GM18526 (cell line): ENCODE measurements around the gene SRRM2.

Experiments
- POLR2A ChIP-seq: IDR thresholded peaks from 3 replicates; pipeline ENCODE4 v1.6.1; 2011; ENCODE audit not compliant: insufficient read length; ENCODE audit errors: extremely low read depth

The SRRM2 gene

DNA sequence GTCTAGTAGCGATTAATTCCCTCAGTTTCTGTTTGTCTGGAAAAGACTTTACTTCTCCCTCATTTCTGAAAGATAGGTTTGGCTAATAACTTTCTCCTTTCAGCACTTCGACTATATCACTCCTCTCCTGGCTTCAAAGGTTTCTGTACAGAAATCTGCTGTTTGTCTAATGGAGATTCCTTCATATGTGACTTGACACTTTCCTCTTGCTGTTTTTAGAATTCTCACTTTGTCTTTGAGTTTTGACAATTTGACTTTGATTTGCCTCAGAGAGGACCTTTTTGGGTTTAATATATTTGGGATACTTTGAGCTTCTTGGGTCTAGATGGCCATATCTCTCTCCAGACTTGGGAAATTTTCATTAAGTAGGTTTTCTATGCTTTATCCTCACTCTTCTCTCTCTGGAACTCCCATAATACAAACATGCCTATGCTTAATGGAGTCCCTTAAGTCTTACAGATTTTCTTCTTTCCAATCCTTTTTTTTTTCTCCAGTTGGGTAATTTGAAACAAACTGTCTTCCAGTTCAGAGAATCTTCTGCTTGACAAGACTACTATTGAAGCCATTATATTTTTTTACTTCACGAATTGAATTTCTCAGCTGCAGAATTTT lies 56.8 kb downstream of the SRRM2 start:
- no peak for TF ChIP-seq POLR2A

GRCh38 chr16:2810651-2811050 lies 58.2 kb downstream of the SRRM2 start:
- no peak for TF ChIP-seq POLR2A

- TF ChIP-seq POLR2A: no peak
Measured at GRCh38 chr16:2811703-2812471, 59.4 kb downstream of the SRRM2 start.

DNA sequence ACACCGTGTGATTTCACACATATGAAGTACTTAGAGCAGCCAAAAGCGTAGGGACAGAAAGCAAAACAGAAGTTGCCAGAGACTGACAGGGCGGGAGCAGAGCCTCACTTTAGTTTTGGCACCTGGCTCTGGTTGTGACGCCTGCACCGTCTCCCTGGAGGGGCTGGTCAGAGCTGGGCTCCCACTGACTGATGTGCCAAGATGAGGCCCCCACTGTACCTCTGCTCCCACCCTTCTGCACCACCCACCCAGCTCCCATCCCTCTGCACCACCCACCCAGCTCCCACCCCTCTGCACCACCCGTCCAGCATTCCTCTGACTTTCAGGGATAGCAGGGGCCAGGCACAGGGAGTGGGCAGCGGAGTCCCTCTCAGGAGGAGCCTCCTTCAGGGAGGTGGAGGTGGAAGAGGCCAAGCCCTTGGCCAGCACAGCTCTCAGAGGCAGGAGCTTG lies 61.4 kb downstream of the SRRM2 start:
- no peak for TF ChIP-seq POLR2A

- no peak for TF ChIP-seq POLR2A
Measured at GRCh38 chr16:2814551-2815298, 62.3 kb downstream of the SRRM2 start.

GRCh38 chr16:2815299-2815771 lies 62.9 kb downstream of the SRRM2 start:
- no peak for TF ChIP-seq POLR2A

DNA sequence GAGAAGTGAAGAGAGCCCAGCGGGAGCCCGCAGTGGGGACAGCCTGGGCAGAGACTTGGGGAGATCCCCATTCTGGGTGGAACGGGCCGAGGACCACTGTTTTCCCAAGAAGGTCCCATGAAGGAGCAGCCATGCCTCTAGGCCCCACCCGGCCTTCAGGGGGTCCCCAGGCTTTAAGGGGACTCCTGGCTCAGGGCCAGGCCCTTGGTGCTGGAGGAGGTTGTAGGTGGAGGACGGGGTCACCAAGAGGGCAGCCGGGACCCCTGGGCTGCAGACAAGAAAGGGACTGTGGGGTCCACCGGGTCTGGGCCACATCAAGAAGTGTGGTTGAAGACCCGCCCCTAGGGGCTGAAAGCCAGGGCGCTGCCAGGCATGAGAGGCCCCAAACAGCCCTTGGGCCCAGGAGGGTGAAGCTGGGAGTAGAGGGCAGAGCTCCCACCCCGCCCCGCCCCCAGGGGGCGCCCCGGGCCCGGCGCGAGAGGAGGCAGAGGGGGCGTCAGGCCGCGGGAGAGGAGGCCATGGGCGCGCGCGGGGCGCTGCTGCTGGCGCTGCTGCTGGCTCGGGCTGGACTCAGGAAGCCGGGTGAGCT lies 64.4 kb downstream of the SRRM2 start, which contains the start of gene PRSS21:
TSS of gene PRSS21 (plus strand) at position 487 of the 589 bp plus-strand sequence. CDS start at position 519, 32 bp downstream.
- no peak for TF ChIP-seq POLR2A

DNA sequence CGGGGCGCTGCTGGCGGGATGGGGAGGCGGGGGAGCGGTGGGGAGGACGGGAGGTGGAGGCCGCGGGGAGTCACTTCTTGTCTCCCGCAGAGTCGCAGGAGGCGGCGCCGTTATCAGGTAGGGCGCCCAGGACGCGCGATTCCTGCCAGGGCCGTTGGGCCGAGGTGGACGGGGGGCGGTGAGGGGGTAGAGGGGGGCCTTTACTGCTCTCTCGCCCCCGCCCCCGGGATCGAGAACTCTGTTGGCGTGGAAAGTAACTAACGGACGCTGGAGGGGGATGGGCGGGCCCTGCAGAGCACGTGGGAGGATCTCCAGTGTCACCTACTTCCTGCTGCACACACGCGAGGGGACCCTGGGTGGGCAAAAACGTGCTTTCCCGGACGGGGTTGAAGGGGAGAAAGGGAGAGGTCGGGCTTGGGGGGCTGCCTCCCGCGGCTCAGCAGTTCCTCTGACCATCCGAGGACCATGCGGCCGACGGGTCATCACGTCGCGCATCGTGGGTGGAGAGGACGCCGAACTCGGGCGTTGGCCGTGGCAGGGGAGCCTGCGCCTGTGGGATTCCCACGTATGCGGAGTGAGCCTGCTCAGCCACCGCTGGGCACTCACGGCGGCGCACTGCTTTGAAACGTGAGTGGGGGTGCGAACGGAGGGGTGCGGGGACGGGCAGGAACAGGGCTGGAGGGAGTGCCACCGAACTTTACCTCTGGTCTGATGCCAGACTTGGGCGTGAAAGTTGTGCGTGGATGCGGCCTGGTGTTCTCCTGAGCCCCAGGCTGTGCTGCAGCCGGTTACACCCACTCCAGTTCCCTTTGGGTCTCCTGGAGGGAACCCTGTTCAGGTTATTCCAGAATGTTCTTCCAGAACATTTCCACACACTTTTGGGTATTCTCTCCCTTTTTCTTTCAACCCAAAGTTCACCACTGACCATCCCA lies 65.2 kb downstream of the SRRM2 start:
- no peak for TF ChIP-seq POLR2A

GRCh38 chr16:2818272-2818876 lies 65.9 kb downstream of the SRRM2 start:
- TF ChIP-seq POLR2A: no peak

DNA sequence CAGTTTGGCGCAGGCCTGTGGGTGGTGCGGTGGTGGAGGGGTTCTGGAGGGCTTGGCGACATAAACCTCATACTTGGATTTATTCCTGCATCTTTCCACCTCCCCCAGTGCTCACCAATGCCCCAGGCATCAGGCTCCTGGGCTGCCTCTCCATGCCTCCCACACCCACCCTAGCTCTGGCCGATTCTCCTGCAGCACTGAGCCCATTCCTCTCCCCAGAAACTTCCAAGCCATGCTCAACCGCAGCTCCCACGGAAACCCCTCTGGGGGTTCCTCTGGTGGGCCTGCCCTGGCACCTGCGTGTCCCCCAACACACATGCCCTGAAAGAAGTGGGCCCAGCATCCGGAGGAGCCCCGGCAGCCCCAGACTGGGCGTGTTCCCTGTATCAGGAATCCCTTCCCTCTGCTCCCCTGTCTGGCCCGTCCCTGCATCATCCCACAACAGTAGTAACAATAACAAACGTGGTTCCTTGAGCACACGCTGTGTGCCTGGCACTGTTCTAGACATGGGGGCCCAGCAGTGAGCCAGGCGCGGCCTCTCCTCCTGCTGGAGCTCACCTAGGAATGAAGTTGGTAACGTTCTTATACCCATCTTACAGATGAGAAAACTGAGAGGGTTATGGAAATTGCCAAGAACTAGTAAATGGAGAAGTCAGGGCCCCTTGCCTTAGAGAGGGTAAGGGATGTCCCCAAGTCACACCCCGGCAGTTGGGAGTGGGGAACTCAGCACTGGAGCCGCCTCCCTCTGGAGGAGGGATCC lies 66.9 kb downstream of the SRRM2 start:
- no peak for TF ChIP-seq POLR2A

DNA sequence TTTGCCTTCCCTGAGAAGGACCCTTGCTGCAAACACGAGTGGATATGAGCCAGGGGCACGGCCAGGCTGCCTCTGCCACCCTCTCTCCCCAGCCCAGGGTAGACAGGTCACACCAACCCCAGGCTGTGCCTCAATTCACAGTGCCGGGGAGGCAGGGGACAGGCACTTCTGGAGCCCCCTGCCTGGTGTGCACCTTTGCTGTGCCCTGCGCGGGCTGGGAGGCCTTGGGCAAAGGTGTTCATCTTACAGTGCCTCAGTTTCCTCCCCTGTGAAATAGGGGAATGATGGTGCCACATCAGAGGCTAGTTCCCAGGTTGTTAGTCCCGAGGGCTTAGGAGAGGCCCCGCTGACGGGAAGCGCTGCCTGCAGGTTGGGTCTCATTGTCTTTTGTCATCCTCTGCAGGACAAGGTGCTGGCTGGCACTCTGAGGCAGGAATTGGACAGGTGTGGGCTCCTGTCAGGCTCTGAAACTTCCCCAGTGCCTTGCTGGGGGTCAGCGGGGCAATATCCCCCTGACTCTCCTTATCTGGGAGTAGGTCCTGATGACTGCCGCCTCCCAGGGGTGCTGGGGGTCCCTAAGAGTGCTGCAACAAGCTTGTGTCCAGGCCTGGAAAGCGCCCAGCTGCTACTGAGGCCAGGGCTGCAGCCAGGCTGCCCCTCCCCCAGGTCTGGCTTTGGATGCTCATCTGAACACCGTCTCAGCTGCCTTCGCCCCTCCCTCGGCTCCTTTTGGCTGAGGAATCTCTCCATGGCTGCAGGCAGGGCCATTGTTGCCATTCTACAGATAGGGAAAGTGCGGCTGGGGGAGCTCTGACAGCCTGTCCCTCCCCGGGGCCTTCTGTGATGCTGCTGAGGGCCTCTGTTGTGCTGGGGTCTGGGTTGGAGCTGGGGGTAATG lies 67.7 kb downstream of the SRRM2 start:
- no peak for TF ChIP-seq POLR2A
